Esophagus muscularis mucosa (tissue), 4 donors: ENCODE data around the gene PRLH.

Source experiments
- EP300 ChIP-seq: sonication (generic); formaldehyde crosslinking; IDR thresholded peaks from one replicate; pipeline ENCODE4 v1.6.1; 2017; ENCODE audit warnings: antibody characterized with exemption
- POLR2A ChIP-seq: fragments of 450-650 bp; IDR thresholded peaks from one replicate; pipeline ENCODE4 v1.6.1; 2017; ENCODE audit warnings: antibody characterized with exemption, moderate library complexity, mild to moderate bottlenecking, low read depth
- TF ChIP-seq, protein P1 (sequence below), 3 experiments: fragments of 200-600 bp in 2 of 3; fragments of 450-650 bp in 1 of 3; sonication (generic) in 2 of 3; IDR thresholded peaks; one replicate each; pipeline ENCODE4 v1.5.1; 2017 to 2019; ENCODE audit warnings: antibody characterized with exemption in 3 of 3, mild to moderate bottlenecking in 2 of 3, moderate library complexity in 1 of 3

DNA sequence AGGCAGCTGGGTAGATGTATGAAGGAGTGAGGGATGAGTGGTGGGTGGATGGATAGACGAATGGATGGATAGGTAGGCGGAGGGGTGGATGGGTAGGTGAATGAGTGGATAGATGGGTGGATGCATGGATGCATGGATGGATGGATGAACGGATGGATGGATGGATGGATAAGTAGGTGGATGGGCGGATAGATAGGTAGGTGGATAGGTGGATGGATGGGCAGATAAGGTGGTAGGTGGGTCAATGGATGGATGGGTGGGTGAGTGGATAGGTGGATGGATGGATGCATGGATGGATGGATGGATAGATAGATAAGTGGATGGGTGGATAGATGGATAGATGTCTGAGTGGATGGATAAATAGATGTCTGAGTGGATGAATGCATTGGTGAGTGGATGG, 49.2 kb upstream of the PRLH start:
- TF ChIP-seq, protein P1, sequence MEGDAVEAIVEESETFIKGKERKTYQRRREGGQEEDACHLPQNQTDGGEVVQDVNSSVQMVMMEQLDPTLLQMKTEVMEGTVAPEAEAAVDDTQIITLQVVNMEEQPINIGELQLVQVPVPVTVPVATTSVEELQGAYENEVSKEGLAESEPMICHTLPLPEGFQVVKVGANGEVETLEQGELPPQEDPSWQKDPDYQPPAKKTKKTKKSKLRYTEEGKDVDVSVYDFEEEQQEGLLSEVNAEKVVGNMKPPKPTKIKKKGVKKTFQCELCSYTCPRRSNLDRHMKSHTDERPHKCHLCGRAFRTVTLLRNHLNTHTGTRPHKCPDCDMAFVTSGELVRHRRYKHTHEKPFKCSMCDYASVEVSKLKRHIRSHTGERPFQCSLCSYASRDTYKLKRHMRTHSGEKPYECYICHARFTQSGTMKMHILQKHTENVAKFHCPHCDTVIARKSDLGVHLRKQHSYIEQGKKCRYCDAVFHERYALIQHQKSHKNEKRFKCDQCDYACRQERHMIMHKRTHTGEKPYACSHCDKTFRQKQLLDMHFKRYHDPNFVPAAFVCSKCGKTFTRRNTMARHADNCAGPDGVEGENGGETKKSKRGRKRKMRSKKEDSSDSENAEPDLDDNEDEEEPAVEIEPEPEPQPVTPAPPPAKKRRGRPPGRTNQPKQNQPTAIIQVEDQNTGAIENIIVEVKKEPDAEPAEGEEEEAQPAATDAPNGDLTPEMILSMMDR (IDR thresholded peaks at IDR 0.05): no peak
- no peak for TF ChIP-seq EP300
- TF ChIP-seq POLR2A: no peak
